HFFc6 (cell line): ENCODE measurements around the gene SLC10A7. TPM values are rescaled to one million over a fixed set of nuclear protein-coding genes. Genes with fewer than 3 reads are reported as not detected.

Source experiments
- DNase-seq: peaks from one replicate; pipeline ENCODE4 v3.0.0-alpha.2; 2018
- H3K27ac Mint-ChIP-seq: 2 replicates; pipeline ENCODE4 v1.8.0; 2020; ENCODE audit warnings: mild to moderate bottlenecking, mixed read lengths
- H3K27me3 Mint-ChIP-seq: 2 replicates; pipeline ENCODE4 v1.8.0; 2021; ENCODE audit warnings: mild to moderate bottlenecking, moderate library complexity, mixed read lengths; ENCODE audit not compliant: insufficient read depth
- H3K36me3 Mint-ChIP-seq: 2 replicates; pipeline ENCODE4 v1.8.0; 2021; ENCODE audit warnings: low read depth, mixed read lengths
- H3K4me1 Mint-ChIP-seq: 2 replicates; pipeline ENCODE4 v1.8.0; 2020; ENCODE audit warnings: low read depth, mixed read lengths
- H3K4me3 Mint-ChIP-seq: 2 replicates; pipeline ENCODE4 v1.8.0; 2020; ENCODE audit warnings: mild to moderate bottlenecking, moderate library complexity, mixed read lengths
- H3K9me3 Mint-ChIP-seq: 2 replicates; pipeline ENCODE4 v1.8.0; 2020; ENCODE audit warnings: mild to moderate bottlenecking, mixed read lengths
- total RNA-seq, 6 experiments: library from RNA; stranded (reverse); fragmentation: NEBNext Ultra II Directional; extraction: Animal tissue kit (Norgen Biotek cat#: 25700); gene quantifications; 2 replicates in 1 of 6; 3 replicates in 5 of 6; pipeline ENCODE4 v1.2.3, GENCODE V29; 2021
- TF ChIP-seq, protein P1 (sequence below): fragments of 200-600 bp; sonication (generic); IDR thresholded peaks from 2 replicates; pipeline ENCODE4 v1.5.0; 2021; ENCODE audit warnings: antibody characterized with exemption, mild to moderate bottlenecking

The SLC10A7 gene
- total RNA-seq, 6 experiments from 2014 or later: 8.8 to 13.2 (median 10.7) TPM

GRCh38 chr4:146260521-146260920, 261.2 kb downstream of the SLC10A7 start:
- H3K9me3 Mint-ChIP-seq: no peaks in the 10 kb centered on the region
- DNase-seq: no peak
- peaks cover 2% of the 10 kb centered on the region for H3K27me3 Mint-ChIP-seq
- no peak overlapping the region for H3K4me3 Mint-ChIP-seq
- peaks cover 35% of the 10 kb centered on the region for H3K4me1 Mint-ChIP-seq
- TF ChIP-seq, protein P1, sequence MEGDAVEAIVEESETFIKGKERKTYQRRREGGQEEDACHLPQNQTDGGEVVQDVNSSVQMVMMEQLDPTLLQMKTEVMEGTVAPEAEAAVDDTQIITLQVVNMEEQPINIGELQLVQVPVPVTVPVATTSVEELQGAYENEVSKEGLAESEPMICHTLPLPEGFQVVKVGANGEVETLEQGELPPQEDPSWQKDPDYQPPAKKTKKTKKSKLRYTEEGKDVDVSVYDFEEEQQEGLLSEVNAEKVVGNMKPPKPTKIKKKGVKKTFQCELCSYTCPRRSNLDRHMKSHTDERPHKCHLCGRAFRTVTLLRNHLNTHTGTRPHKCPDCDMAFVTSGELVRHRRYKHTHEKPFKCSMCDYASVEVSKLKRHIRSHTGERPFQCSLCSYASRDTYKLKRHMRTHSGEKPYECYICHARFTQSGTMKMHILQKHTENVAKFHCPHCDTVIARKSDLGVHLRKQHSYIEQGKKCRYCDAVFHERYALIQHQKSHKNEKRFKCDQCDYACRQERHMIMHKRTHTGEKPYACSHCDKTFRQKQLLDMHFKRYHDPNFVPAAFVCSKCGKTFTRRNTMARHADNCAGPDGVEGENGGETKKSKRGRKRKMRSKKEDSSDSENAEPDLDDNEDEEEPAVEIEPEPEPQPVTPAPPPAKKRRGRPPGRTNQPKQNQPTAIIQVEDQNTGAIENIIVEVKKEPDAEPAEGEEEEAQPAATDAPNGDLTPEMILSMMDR: no peak
- H3K27ac Mint-ChIP-seq: no peak overlapping the region
- H3K36me3 Mint-ChIP-seq: peaks cover 17% of the 10 kb centered on the region

GRCh38 chr4:146257511-146257910, 264.2 kb downstream of the SLC10A7 start:
- TF ChIP-seq, protein P1: no peak
- Mint-ChIP-seq H3K4me3 (no peak overlapping the region), H3K4me1 (peaks cover 60% of the 10 kb centered on the region), H3K9me3 (no peaks in the 10 kb centered on the region), H3K27ac (no peak overlapping the region), H3K27me3 (peaks cover 2% of the 10 kb centered on the region), H3K36me3 (peaks cover 18% of the 10 kb centered on the region)
- DNase-seq: no peak

GRCh38 chr4:146256328-146256727, 265.4 kb downstream of the SLC10A7 start:
- H3K4me3 Mint-ChIP-seq: peak overlapping the region; percentile 75
- H3K27ac Mint-ChIP-seq: peak overlapping the region; percentile 42
- H3K9me3 Mint-ChIP-seq: no peaks in the 10 kb centered on the region
- TF ChIP-seq, protein P1: no peak
- peaks cover 51% of the 10 kb centered on the region for H3K4me1 Mint-ChIP-seq
- no peak for DNase-seq
- peaks cover 17% of the 10 kb centered on the region for H3K36me3 Mint-ChIP-seq
- peaks cover under 1% of the 10 kb centered on the region for H3K27me3 Mint-ChIP-seq

GRCh38 chr4:146255874-146256273, 265.9 kb downstream of the SLC10A7 start:
- H3K36me3 Mint-ChIP-seq: peaks cover 17% of the 10 kb centered on the region
- TF ChIP-seq, protein P1: no peak
- peak overlapping the region; percentile 75 for H3K4me3 Mint-ChIP-seq
- peaks cover 47% of the 10 kb centered on the region for H3K4me1 Mint-ChIP-seq
- no peaks in the 10 kb centered on the region for H3K9me3 Mint-ChIP-seq
- H3K27ac Mint-ChIP-seq: peak overlapping the region; percentile 42
- peak; percentile 78 for DNase-seq
- H3K27me3 Mint-ChIP-seq: no peaks in the 10 kb centered on the region

DNA sequence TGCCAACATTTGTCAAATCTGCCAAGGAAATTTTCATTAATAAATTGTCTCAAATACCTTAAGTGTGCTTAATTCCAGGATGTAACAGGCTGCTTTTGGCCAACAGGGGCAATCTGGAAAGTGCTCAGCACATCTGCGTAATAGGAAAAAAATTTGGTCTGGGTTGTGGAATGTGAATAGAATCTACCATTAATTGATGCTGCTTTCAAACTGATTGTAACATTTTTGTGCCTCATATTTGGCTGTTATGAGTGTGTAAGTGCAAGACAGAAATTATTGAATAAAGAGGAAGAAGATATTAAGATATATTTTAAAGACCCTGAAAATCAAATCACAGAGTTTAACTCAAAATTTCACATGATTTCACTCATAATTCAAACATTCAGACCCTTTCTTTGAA, 266.3 kb downstream of the SLC10A7 start:
- H3K4me1 Mint-ChIP-seq: peaks cover 47% of the 10 kb centered on the region
- no peaks in the 10 kb centered on the region for H3K9me3 Mint-ChIP-seq
- peak; percentile 72 for DNase-seq
- TF ChIP-seq, protein P1: peak; percentile 28; the same call in 1 of the 2 replicates
- peaks cover 17% of the 10 kb centered on the region for H3K36me3 Mint-ChIP-seq
- H3K4me3 Mint-ChIP-seq: peak overlapping the region; percentile 75
- no peaks in the 10 kb centered on the region for H3K27me3 Mint-ChIP-seq
- H3K27ac Mint-ChIP-seq: peak overlapping the region; percentile 42
